Endothelial cell of umbilical vein (primary cell): ENCODE data around the gene WDR72. TPM values are rescaled to one million over a fixed set of nuclear protein-coding genes. Genes with fewer than 3 reads are reported as not detected.

ENCODE experiments used
- BruUV-seq: library from RNA; stranded (reverse); fragments of 400-500 nt; replicated peaks from 2 replicates; lab custom pipeline; 2021; lab: Mats Ljungman, UMichigan
- CTCF ChIA-PET: fragments of 300-600, 350-600 bp; sonication (Branson Sonifier 250); formaldehyde crosslinking; loops from one replicate; lab custom pipeline; 2021; ENCODE audit warnings: antibody characterized with exemption, inconsistent platforms; lab: Charles Lee
- POLR2A ChIA-PET: fragments of 300-600, 350-600 bp; sonication (Branson Sonifier 250); formaldehyde crosslinking; loops from one replicate; lab custom pipeline; 2021; ENCODE audit warnings: antibody characterized with exemption, inconsistent platforms; lab: Charles Lee
- DNase-seq: peaks from one replicate; pipeline ENCODE4 v3.0.0-alpha.2; 2011; ENCODE audit warnings: low read depth, low spot score
- FAIRE-seq: peaks from 2 replicates; lab custom pipeline; 2011; peaks lifted over from hg19 to GRCh38; lab: Jason Lieb, UNC
- H2AFZ ChIP-seq: 2 replicates; pipeline ENCODE4 v1.6.0; 2012; ENCODE audit warnings: low read depth, low read length, control low read depth, inconsistent platforms
- H3K27ac ChIP-seq: 2 replicates; pipeline ENCODE4 v1.5.1; 2011; ENCODE audit warnings: low read depth, mild to moderate bottlenecking, control low read depth, low read length, moderate library complexity; ENCODE audit not compliant: insufficient read depth
- H3K27me3 ChIP-seq, 2 experiments: 2 replicates each; pipeline versions ENCODE4 v1.6.0 to v1.6.1; 2011; ENCODE audit warnings: low read length in 2 of 2, mixed read lengths in 1 of 2; ENCODE audit not compliant: control insufficient read depth in 2 of 2, insufficient read depth in 2 of 2
- H3K36me3 ChIP-seq, 2 experiments: 2 replicates in 1 of 2; 3 replicates in 1 of 2; pipeline ENCODE4 v1.5.1; 2011; ENCODE audit warnings: low read length in 2 of 2, mild to moderate bottlenecking in 1 of 2, moderate library complexity in 1 of 2; ENCODE audit not compliant: control insufficient read depth in 2 of 2, insufficient read depth in 2 of 2; ENCODE audit errors: extremely low read depth in 1 of 2
- H3K4me1 ChIP-seq: 3 replicates; pipeline ENCODE4 v1.5.1; 2011; ENCODE audit warnings: mild to moderate bottlenecking, low read length; ENCODE audit not compliant: control insufficient read depth, insufficient read depth; ENCODE audit errors: extremely low read depth
- H3K4me2 ChIP-seq: 2 replicates; pipeline ENCODE4 v1.6.1; 2011; ENCODE audit warnings: low read length, control low read depth, mixed read lengths; ENCODE audit not compliant: insufficient read depth
- H3K4me3 ChIP-seq, 3 experiments: fragments of 200-600 bp in 1 of 3; sonication (generic), shearing (Covaris generic) in 1 of 3; replicated peaks in 1 of 3; 2 replicates each; pipeline ENCODE4 v1.5.1; 2011 to 2016; ENCODE audit warnings: control low read depth in 3 of 3, low read length in 3 of 3, mild to moderate bottlenecking in 2 of 3, inconsistent platforms in 1 of 3, low read depth in 1 of 3, moderate library complexity in 1 of 3; ENCODE audit not compliant: insufficient read depth in 1 of 3
- H3K79me2 ChIP-seq: 2 replicates; pipeline ENCODE4 v1.6.0; 2012; ENCODE audit warnings: low read length, inconsistent platforms; ENCODE audit not compliant: control insufficient read depth, insufficient read depth
- H3K9ac ChIP-seq: replicated peaks from 2 replicates; pipeline ENCODE3; 2011; ENCODE audit warnings: low read length, control low read depth; ENCODE audit not compliant: insufficient read depth; ENCODE audit errors: extremely low read depth
- H3K9me1 ChIP-seq: replicated peaks from 3 replicates; pipeline ENCODE4 v1.6.0; 2011; ENCODE audit warnings: mild to moderate bottlenecking, low read length; ENCODE audit not compliant: control insufficient read depth, insufficient read depth; ENCODE audit errors: extremely low read depth
- H3K9me3 ChIP-seq: replicated peaks from 2 replicates; pipeline ENCODE4 v1.5.1; 2012; ENCODE audit warnings: low read length, inconsistent platforms; ENCODE audit not compliant: control insufficient read depth, insufficient read depth
- H4K20me1 ChIP-seq: replicated peaks from 2 replicates; pipeline ENCODE3; 2011; ENCODE audit warnings: mild to moderate bottlenecking, low read length; ENCODE audit not compliant: control insufficient read depth, insufficient read depth; ENCODE audit errors: extremely low read depth
- EZH2 ChIP-seq: IDR thresholded peaks from 2 replicates; pipeline ENCODE4 v1.6.1; 2012; ENCODE audit warnings: borderline replicate concordance, low read depth, mild to moderate bottlenecking, moderate library complexity, low read length, inconsistent platforms; ENCODE audit not compliant: severe bottlenecking
- FOS ChIP-seq: IDR thresholded peaks from 2 replicates; pipeline ENCODE4 v1.6.1; 2011; ENCODE audit warnings: mild to moderate bottlenecking, low read length, moderate library complexity, borderline replicate concordance; ENCODE audit not compliant: insufficient read depth
- GATA2 ChIP-seq: IDR thresholded peaks from 2 replicates; pipeline ENCODE4 v1.7.0; 2011; ENCODE audit warnings: low read depth, mild to moderate bottlenecking, moderate library complexity, mixed read lengths, low read length; ENCODE audit not compliant: insufficient read length, insufficient read depth
- JUN ChIP-seq: IDR thresholded peaks from 2 replicates; pipeline ENCODE4 v1.6.1; 2011; ENCODE audit warnings: borderline replicate concordance, low read depth; ENCODE audit not compliant: insufficient read length, insufficient read depth
- MYC ChIP-seq: IDR thresholded peaks from one replicate; pipeline ENCODE4 v1.6.1; 2011; ENCODE audit warnings: mild to moderate bottlenecking, low read depth, low read length
- POLR2A ChIP-seq: IDR thresholded peaks from 2 replicates; pipeline ENCODE4 v1.6.1; 2012; ENCODE audit warnings: low read depth, mild to moderate bottlenecking, control low read depth, low read length
- POLR2AphosphoS5 ChIP-seq: IDR thresholded peaks from 2 replicates; pipeline ENCODE4 v1.6.1; 2012; ENCODE audit warnings: low read depth, mild to moderate bottlenecking, control low read depth, low read length, moderate library complexity; ENCODE audit not compliant: insufficient read depth
- dilution Hi-C: fragments of 300-500 bp; cut with MboI; formaldehyde crosslinking; loops from one replicate; pipeline ENCODE4 v1.15.0; 2019; ENCODE audit warnings: low sequenced_read_pairs; ENCODE audit not compliant: extremely low pct_ligation_motif_present
- intact Hi-C: fragments of 100-400 bp; cut with micrococcal nuclease; formaldehyde crosslinking; loops from one replicate; pipeline ENCODE4 v1.10.0; 2022
- polyA plus RNA-seq, 4 experiments: library from polyadenylated mRNA; depleted of rRNA in 3 of 4; stranded (reverse) in 3 of 4; unstranded in 1 of 4; fragments of >200 nt; gene quantifications; 2 replicates each; pipeline versions ENCODE4 v1.2.1 to v1.2.3, GENCODE V29; 2011 to 2012; ENCODE audit warnings: missing spikeins in 1 of 4
- total RNA-seq: library from RNA; stranded (reverse); gene quantifications from 2 replicates; pipeline ENCODE4 v1.2.3, GENCODE V29; 2021
- TF ChIP-seq, protein P1 (sequence below), 2 donors: IDR thresholded peaks; 1 replicate in 1 of 2; 2 replicates in 1 of 2; pipeline ENCODE4 v1.5.1; 2011; ENCODE audit warnings: low read length in 2 of 2, mild to moderate bottlenecking in 2 of 2, moderate library complexity in 2 of 2, control low read depth in 1 of 2, inconsistent platforms in 1 of 2, low read depth in 1 of 2; ENCODE audit not compliant: insufficient read depth in 1 of 2; ENCODE audit errors: extremely low read depth in 1 of 2
- TF ChIP-seq, protein P2 (sequence below): IDR thresholded peaks from 2 replicates; pipeline ENCODE4 v1.6.1; 2011; ENCODE audit not compliant: insufficient read depth, insufficient read length

The WDR72 gene
- total and polyA plus RNA-seq, 2 donors (not counting 3 experiments of a cell fraction or from before 2014, with no cell fraction given), result not detected

DNA sequence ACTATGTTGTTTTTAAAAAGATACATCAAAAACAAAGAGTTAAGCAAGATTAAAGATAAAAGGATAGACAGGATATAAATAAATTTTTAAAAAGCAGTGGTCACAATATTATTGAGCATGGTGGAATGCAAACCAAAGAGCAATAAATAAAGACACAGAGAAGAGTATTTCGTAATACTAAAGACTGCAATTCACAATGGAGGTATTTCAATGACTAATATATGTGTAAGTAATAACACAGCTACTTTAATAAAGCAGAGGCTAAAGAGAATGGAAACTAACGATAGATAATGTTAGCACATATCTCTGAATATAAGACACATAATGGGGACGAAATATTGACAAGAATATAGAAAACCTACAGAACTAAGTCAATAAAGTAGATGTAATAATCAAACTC lies 219.6 kb downstream of the WDR72 start:
- no peaks in the 10 kb centered on the region for H3K9me3 ChIP-seq
- no peak for DNase-seq
- TF ChIP-seq EZH2 (no peak), GATA2 (no peak), JUN (no peak), MYC (no peak), FOS (no peak), POLR2AphosphoS5 (no peak), POLR2A (no peak)
- TF ChIP-seq, protein P1, sequence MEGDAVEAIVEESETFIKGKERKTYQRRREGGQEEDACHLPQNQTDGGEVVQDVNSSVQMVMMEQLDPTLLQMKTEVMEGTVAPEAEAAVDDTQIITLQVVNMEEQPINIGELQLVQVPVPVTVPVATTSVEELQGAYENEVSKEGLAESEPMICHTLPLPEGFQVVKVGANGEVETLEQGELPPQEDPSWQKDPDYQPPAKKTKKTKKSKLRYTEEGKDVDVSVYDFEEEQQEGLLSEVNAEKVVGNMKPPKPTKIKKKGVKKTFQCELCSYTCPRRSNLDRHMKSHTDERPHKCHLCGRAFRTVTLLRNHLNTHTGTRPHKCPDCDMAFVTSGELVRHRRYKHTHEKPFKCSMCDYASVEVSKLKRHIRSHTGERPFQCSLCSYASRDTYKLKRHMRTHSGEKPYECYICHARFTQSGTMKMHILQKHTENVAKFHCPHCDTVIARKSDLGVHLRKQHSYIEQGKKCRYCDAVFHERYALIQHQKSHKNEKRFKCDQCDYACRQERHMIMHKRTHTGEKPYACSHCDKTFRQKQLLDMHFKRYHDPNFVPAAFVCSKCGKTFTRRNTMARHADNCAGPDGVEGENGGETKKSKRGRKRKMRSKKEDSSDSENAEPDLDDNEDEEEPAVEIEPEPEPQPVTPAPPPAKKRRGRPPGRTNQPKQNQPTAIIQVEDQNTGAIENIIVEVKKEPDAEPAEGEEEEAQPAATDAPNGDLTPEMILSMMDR (IDR thresholded peaks at IDR 0.05; ENCODE audit: extremely low read depth in 1 of 2, insufficient read depth in 1 of 2, low read depth in 1 of 2, low read length in 2 of 2), result no peak
- TF ChIP-seq, protein P2, sequence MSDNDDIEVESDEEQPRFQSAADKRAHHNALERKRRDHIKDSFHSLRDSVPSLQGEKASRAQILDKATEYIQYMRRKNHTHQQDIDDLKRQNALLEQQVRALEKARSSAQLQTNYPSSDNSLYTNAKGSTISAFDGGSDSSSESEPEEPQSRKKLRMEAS, result no peak
- no peak overlapping the region for H3K4me3 ChIP-seq
- POLR2A ChIA-PET, result no interaction called here
- H3K36me3 ChIP-seq, result no peaks in the 10 kb centered on the region
- no peak overlapping the region for H3K27ac ChIP-seq
- FAIRE-seq, result no peak
- no peaks in the 10 kb centered on the region for H3K27me3 ChIP-seq
- H3K9ac ChIP-seq, result no peak overlapping the region
- no peaks in the 10 kb centered on the region for H3K9me1 ChIP-seq
- no peak overlapping the region for H3K4me2 ChIP-seq
- no peaks in the 10 kb centered on the region for H3K79me2 ChIP-seq
- H4K20me1 ChIP-seq, result no peaks in the 10 kb centered on the region
- no peak overlapping the region for H2AFZ ChIP-seq
- no peaks in the 10 kb centered on the region for H3K4me1 ChIP-seq
- no TSS peak for BruUV-seq
- CTCF ChIA-PET, result no interaction called here
- dilution Hi-C loops, result no loop called here
- intact Hi-C loops, result no loop called here
